Activated CD8-positive, alpha-beta memory T cell treated with anti-CD3 and anti-CD28 coated beads for 24 hours (primary cell): ENCODE measurements around the gene SLX4IP.
"Not testable (repeated sequence)": the region's sequence is repeated elsewhere in the genome, so short reads cannot be mapped to it uniquely, and the experiment has no call there.

Experiments
- DNase-seq: peaks from one replicate; pipeline ENCODE4 v3.0.0-alpha.2; 2020

The SLX4IP gene

GRCh38 chr20:10611357-10611756 is 176.3 kb downstream of the SLX4IP start:
- no peak for DNase-seq

- not testable (repeated sequence) for DNase-seq
These were observed 178.3 kb downstream of the SLX4IP start for GRCh38 chr20:10613426-10613825.

- DNase-seq: no peak
These were observed 178.8 kb downstream of the SLX4IP start for GRCh38 chr20:10613911-10614310.

GRCh38 chr20:10616212-10616611 is 181.1 kb downstream of the SLX4IP start:
- DNase-seq: no peak

GRCh38 chr20:10617549-10618133 is 182.5 kb downstream of the SLX4IP start:
- not testable (repeated sequence) for DNase-seq

- DNase-seq: no peak
These were observed 183.6 kb downstream of the SLX4IP start for GRCh38 chr20:10618611-10619245.

- DNase-seq: no peak
These were observed 184.3 kb downstream of the SLX4IP start for GRCh38 chr20:10619427-10619826.

GRCh38 chr20:10621149-10621548 is 186.0 kb downstream of the SLX4IP start:
- DNase-seq: no peak

- no peak for DNase-seq
These were observed 187.7 kb downstream of the SLX4IP start for GRCh38 chr20:10622657-10623418.

GRCh38 chr20:10625641-10626040 is 190.5 kb downstream of the SLX4IP start:
- no peak for DNase-seq

GRCh38 chr20:10626896-10627295 is 191.8 kb downstream of the SLX4IP start:
- DNase-seq: no peak

GRCh38 chr20:10629946-10630650 is 195.0 kb downstream of the SLX4IP start:
- no peak for DNase-seq

GRCh38 chr20:10631126-10631525 is 196.0 kb downstream of the SLX4IP start:
- DNase-seq: no peak

- DNase-seq: no peak
These were observed 197.8 kb downstream of the SLX4IP start for GRCh38 chr20:10632721-10633509.

- DNase-seq: no peak
These were observed 198.6 kb downstream of the SLX4IP start for GRCh38 chr20:10633718-10634117.

- no peak for DNase-seq
These were observed 199.1 kb downstream of the SLX4IP start for GRCh38 chr20:10634211-10634610.

- DNase-seq: no peak
These were observed 199.7 kb downstream of the SLX4IP start for GRCh38 chr20:10634683-10635411.

- no peak for DNase-seq
These were observed 200.5 kb downstream of the SLX4IP start for GRCh38 chr20:10635476-10636208.

GRCh38 chr20:10636326-10636818 is 201.3 kb downstream of the SLX4IP start:
- no peak for DNase-seq

- no peak for DNase-seq
These were observed 202.0 kb downstream of the SLX4IP start for GRCh38 chr20:10637031-10637559.

- no peak for DNase-seq
These were observed 202.5 kb downstream of the SLX4IP start for GRCh38 chr20:10637563-10637962.
